Measurements from ENCODE around the gene PTPRE.

The PTPRE gene

GRCh38 chr10:127882801-127883459 is 24.0 kb upstream of the PTPRE start:
- DNase-seq: no peak

- no peak for DNase-seq
Measured at GRCh38 chr10:127883516-127883915, 23.4 kb upstream of the PTPRE start.

GRCh38 chr10:127884501-127884900 is 22.4 kb upstream of the PTPRE start:
- DNase-seq: no peak

- no peak for DNase-seq
Measured at GRCh38 chr10:127886371-127887051, 20.4 kb upstream of the PTPRE start.

- DNase-seq: no peak
Measured at GRCh38 chr10:127887541-127888415, 19.1 kb upstream of the PTPRE start.

GRCh38 chr10:127888521-127889312 is 18.2 kb upstream of the PTPRE start:
- DNase-seq: no peak

GRCh38 chr10:127889605-127890195 is 17.2 kb upstream of the PTPRE start:
- no peak for DNase-seq

GRCh38 chr10:127890216-127890615 is 16.7 kb upstream of the PTPRE start:
- DNase-seq: no peak

- DNase-seq: no peak
Measured at GRCh38 chr10:127890832-127891334, 16.0 kb upstream of the PTPRE start.

GRCh38 chr10:127892743-127893142 is 14.2 kb upstream of the PTPRE start, which contains the start of gene CLRN3:
Gene CLRN3 (minus strand): TSS chr10:127892941. CDS start chr10:127892784, 157 bp downstream.
- no peak for DNase-seq

GRCh38 chr10:127894146-127894545 is 12.8 kb upstream of the PTPRE start:
- no peak for DNase-seq

GRCh38 chr10:127896590-127896989 is 10.3 kb upstream of the PTPRE start:
- DNase-seq: no peak

GRCh38 chr10:127897177-127897576 is 9.7 kb upstream of the PTPRE start:
- no peak for DNase-seq

- DNase-seq: no peak
Measured at GRCh38 chr10:127899766-127900387, 7.0 kb upstream of the PTPRE start.

GRCh38 chr10:127903789-127904188 is 3.1 kb upstream of the PTPRE start:
- no peak for DNase-seq

GRCh38 chr10:127904311-127905000 is 2.4 kb upstream of the PTPRE start:
- no peak for DNase-seq

- DNase-seq: no peak
Measured at GRCh38 chr10:127905001-127905847, 1.7 kb upstream of the PTPRE start.

GRCh38 chr10:127905848-127906261 is 1.0 kb upstream of the PTPRE start:
- DNase-seq: no peak

GRCh38 chr10:127907411-127908105 is 655 bp downstream of the PTPRE start:
- no peak for DNase-seq
